EH (cell line): ENCODE measurements around the gene CDC42EP3.

Experiments
- DNase-seq: peaks from one replicate; pipeline ENCODE4 v3.0.0-alpha.2; 2015; ENCODE audit warnings: low read depth

CDC42EP3 gene

GRCh38 chr2:37671009-37671815 is at the start of gene CDC42EP3:
Gene CDC42EP3 (minus strand): TSS chr2:37671642. CDS start chr2:37646587, 25,055 bp downstream.
- peak; percentile 60 for DNase-seq

- peak; percentile 83 for DNase-seq
These were observed 49.7 kb upstream of the CDC42EP3 start for GRCh38 chr2:37721201-37721560.

DNA sequence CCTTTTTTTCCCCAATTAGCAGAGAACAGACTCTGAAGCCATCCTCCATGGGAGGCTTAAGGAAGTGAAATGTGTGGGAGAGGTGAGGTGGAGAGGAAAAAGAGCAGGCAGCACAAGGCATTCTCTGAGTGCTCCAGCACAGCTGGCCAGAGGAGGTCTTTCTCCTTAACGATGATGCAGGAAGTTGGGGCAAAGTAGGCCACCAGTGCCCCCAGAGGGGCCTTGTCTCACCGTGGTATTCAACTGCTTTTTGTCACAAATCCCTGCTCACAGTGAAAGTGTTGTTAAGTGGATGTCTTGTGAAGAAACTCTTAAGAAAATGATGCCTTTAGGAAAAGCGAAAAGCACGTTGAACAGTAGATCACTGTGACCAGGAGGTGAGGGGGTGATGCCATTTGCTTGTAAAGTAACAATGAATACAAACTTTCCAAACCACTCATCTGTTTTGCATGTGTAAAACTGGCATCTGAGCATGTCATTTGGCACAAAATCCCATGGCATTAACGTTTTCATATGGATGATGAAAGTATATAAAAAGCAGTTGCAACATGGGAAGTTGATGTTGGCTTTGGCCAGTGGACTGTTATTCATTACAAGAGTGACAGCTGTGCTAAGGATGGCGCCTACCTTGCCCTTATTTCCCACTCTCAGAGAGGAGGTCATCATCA is 49.2 kb upstream of the CDC42EP3 start:
- DNase-seq = peak; percentile 81

- DNase-seq = no peak
These were observed 47.2 kb upstream of the CDC42EP3 start for GRCh38 chr2:37718515-37719161.

DNA sequence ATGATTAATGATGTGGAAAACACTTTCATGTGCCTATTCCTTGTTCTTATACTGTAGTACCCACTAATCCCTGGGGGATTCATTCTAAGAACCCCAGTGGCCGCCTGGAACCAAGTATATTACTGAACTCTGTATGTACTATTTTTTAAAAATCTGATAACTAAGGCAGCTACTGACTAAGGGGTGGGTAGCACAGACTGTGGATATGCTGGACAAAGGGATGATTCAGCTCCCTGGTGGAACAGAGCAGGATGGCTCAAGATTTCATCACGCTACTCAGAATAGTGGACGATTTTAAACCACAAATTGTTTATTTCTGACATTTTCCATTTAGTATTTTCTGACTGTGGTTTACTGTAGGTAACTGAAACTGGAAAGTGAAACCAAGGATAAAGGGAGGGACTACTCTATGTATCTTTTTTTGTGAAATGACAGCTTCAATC is 41.8 kb upstream of the CDC42EP3 start:
- peak; percentile 96 for DNase-seq

GRCh38 chr2:37711831-37712230 is 40.4 kb upstream of the CDC42EP3 start:
- DNase-seq = peak; percentile 91

DNA sequence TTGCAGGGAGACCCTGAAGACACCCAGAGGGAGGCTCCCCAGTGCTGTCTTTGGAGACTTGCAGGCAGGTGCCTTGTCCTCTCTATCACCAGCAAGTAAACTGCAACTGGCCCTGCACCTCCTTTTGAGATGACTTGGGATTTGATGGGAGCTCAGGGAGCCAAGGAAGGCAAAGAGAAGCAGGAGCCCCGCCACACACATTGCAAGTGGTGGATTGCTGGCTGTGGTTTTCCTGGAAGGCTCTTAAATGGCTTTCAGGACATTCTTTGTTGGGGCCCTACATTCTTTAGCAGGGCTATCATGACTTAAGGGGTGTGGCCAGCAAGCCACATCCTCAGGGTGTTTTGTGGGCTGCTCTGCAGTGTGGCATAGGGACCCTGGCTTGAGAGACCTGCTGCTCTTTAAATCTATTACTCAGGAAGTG is 39.9 kb upstream of the CDC42EP3 start:
- DNase-seq = peak; percentile 98

- no peak for DNase-seq
These were observed 37.7 kb upstream of the CDC42EP3 start for GRCh38 chr2:37709111-37709510.

DNA sequence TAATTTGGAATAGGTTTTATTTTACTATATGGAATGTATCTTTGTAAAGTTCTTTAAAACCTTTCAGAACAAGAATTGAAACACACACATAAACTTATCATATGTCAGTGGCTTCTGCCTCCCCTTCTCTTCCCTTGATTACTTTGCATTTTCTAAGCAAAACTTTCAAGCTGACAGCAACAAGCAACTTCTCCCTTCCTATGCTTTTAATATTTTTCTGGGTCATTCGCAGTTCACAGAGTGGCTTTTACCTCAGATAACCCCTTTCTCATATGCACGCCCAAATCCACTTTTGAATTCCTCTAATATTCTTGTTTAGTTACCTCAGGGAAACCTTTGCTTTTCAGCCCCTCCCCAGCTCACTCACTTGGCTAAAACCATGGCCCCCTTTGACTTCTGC is 36.7 kb upstream of the CDC42EP3 start:
- DNase-seq = no peak

DNA sequence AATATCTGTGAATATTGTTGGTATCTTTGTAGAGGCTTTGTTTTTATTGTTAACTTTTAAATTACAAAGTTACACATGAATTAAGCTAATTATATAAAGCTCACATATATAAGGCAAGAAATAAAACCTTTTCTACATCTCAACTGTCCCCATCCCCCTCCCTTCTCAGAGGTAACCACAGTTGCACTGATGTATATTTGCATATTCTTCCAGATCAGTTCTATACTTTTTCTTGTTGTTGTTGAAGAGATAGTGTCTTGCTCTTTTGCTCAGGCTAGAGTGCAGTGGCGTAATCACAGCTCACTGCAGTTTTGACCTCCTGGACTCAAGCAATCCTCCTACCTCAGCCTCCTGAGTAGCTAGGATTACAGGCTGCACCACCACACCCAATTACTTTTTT is 36.0 kb upstream of the CDC42EP3 start:
- no peak for DNase-seq

DNA sequence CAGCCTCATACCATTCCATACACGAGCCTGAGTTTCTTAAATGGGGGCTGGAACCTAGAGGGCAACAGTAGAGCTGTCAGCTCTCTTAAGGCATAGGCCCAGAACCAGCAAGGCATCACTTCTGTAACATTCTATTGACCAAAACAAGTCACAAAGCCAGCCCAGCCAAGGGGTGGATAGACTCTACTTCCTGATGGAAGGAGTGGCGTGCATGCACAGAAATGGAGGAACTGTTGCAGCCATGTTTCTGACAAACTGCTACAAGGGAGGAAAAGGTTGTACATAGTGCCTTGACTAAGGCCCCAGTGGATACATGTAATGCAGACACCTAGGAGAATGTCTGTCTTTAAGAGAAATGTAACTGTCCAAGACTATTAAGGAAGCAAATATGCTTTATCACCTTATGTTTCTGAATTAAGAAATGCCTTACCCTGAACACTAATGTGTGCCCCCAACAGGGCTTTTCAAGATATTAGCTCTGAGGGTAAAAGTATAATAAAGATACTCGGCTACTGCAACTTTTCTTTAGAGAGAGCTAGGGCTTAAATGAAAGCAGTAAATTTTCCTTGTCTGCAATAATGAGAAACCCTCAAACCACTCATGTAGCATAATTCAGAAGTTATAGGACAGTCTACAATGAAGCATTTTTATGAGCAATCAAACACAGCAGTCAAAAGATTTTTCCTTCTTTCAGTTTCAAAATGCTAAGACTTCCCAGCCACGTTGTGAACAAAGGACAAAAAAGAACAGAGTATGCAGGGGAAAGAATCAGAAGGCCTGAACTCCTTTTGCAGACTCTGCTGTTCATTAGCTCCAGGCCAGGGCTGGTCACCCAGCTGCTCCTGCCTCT is 35.1 kb upstream of the CDC42EP3 start:
- DNase-seq = peak; percentile 20

GRCh38 chr2:37705191-37705590 is 33.7 kb upstream of the CDC42EP3 start:
- DNase-seq = no peak

DNA sequence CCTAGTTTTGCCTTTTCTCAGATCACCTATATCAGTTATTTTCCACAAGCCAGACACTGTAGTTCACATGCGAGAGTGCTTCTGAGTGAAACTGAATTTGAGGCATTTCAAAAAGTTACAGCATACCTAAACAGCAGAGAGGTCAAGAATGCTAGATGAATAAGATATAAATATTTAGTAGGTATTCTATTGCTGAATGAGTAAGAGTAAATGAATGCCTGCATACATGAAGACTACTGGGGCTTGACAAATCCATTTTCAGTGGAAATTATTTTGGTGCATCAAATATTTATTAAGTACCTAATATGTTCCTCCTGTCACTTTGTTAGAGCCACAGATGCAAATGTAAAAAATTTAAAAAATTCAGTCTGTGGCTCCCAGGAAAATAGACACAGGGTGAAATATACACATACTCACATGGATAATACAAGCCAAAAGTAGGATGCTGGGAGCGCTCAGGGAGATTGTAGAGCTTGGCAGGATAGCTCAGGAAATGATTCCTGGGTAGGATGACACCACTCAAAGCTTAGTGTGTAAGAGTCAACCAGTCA is 27.6 kb upstream of the CDC42EP3 start:
- peak; percentile 80 for DNase-seq

DNA sequence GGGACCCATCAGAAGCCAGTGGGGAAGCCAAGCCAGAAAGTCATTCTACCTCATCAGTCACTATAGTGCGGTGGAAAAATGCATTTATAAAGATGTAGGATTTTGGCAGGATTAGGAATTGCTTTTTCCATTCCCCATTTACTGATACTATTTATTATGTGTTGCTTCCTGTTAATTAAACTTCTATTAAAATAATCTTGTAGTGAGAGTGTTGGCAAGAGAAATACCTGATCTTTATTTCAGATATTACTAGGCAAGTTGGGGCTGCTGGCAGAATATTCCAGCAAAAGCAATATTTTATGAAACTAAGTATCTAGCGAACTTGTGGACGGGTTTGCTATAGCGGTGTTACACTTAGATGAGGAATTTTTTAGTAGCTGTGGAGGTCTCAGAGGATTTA is 23.9 kb upstream of the CDC42EP3 start:
- no peak for DNase-seq

DNA sequence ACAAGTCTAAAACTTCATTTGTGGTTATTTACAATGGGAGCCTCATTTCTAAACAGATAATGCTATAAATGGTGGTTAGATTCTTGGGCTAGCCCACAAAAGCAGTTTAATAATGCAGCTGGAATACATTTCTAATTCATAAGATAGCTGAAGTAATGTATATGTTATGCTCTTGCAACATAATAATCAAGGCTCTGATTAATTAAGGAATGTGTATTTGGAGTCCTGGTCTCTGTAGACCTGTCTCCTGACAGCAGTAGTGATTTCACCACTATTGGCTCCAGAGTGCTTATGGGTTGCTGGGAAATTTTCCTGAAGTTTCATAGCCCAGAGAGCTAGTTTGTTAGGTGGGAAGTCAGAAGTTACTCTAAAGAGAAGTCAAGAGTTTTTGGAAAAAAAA is 21.3 kb upstream of the CDC42EP3 start:
- no peak for DNase-seq

DNA sequence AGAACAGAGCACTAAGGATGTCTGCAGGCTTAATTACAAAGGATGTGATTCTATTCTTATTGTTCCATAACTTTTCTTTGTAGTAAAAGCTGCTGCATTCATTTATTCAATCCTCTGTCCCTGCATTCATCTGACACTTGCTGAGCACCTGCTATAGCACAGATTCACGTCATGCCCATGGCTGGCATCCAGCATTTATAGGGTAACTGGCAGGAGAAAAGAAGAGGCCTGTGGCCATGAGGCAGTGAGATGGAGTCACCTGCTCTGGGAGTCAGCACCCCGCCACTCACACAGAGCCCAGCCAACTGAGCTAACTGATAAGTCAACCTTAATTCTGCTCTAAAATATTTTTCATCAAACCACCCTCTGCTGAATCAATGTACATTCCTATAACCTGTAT is 18.3 kb upstream of the CDC42EP3 start:
- DNase-seq = no peak

DNA sequence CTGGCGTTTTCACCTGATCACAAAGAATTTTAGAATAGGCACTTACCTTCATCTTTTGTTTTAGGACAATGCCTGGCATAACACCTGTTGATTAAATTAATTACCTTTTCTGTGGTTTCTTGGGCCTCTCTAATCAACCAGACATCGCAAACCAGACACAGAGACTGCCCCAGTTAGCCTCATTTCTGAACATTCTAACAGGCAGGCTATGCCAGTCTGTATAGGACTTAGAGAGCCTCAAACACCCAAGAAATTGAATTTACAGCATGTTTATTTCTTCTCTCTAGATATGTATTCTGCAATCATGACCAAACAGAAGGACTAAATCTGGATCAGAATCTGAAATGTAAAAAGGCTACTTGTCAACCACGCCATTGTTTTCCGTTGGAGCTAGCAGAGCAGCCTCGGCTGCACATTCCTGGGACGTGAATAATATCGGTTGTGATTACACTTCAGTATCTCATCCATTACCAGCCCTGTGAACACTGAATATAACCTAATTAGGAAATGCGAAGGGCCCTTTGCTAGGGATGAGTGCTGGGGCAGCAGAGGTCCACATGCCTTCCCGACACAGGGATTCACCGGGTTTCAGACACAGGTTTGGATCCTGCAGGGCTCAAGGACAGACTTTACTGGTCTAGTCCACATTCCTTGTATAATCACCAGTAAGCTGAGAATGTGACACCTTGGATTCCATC is 17.5 kb upstream of the CDC42EP3 start:
- DNase-seq = peak; percentile 93

DNA sequence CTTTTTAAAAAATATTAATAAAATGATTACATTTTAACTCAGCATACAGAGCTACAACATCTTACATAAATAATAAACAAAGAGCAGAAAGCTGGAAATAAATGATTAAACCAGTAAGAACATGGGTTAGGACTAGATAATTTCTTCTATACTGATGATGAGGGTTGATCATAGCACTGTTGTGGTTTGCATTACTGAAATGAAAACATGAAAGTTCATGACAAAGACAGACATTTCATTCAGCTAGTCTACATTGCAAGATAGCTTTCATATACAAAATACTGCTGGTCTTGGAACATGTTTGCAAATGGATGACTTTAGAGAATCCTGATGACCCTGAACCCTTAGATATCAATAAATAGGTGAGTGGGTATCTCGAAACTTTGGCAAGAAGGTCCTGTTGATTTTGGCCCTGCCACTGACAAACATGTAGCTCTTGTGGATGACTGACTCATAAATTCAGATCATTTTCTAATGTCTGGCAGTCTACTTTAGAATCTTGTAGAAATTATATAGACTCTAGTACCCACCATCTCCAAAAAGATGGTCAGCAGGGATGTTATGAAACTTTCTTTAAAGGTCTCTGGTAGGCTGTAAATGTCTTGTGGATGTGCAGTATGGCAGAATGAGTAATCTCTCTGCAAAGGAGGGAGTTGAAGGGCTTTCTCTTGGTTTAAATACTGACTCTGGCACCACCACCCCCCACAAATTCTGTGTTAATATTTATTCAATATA is 15.5 kb upstream of the CDC42EP3 start:
- peak; percentile 35 for DNase-seq

DNA sequence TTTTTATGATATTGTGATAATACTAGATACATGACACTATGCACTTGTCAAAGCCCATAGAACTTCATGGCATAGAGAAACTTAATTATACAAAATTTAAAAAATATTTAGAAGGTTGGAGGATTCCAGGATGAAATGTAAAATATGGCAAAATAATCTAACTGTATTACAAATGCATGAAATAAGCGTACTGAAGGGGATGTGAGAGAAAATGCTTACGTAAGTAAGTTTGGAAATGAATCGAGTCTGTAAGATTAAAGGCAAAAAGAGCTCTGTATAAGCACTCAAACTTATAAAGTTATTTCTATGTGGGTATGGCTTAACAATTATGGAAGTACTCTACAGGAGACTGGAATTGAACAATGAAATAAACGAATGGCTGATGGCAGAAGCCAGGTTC is 13.4 kb upstream of the CDC42EP3 start:
- DNase-seq = no peak
